ENCODE data around the gene DDX54. TPM values are rescaled to one million over a fixed set of nuclear protein-coding genes. Genes with fewer than 3 reads are reported as not detected.

Gene DDX54
- total and polyA plus RNA-seq, 2 of the 8 experiments (the other 6 are each of a cell fraction or from before 2014, with no cell fraction given), result 64.9 to 113 TPM

- Histone ChIP-seq H3K4me2 (ENCODE audit: insufficient read depth in 1 of 2, low read depth in 2 of 2, low read length in 2 of 2) (no peak overlapping the region), H3K4me1 (replicated peaks in 1 of 4; ENCODE audit: control insufficient read depth in 3 of 4, insufficient read depth in 4 of 4, low read length in 3 of 4) (no peaks in the 10 kb centered on the region), H3K14ac (ENCODE audit: insufficient read length) (no peak overlapping the region), H3K36me3 (ENCODE audit: control insufficient read depth in 2 of 4, insufficient read depth in 4 of 4, low read length in 3 of 4) (peaks cover 27 to 67% (median 56%) of the 10 kb centered on the region in 4 experiments), H3K23ac (ENCODE audit: insufficient read length) (no peak overlapping the region), H2BK20ac (ENCODE audit: low read length) (no peak overlapping the region), H3K79me2 (ENCODE audit: control insufficient read depth in 1 of 2, insufficient read depth in 2 of 2, low read length in 2 of 2) (no peaks in the 10 kb centered on the region), H3K4ac (replicated peaks; ENCODE audit: insufficient read length, low read depth, low read length) (no peak overlapping the region), H4K5ac (ENCODE audit: insufficient read length, low read depth, low read length) (no peak overlapping the region), H3K18ac (ENCODE audit: extremely low read depth, low read length) (no peak overlapping the region), H3K23me2 (ENCODE audit: low read depth, low read length) (no peaks in the 10 kb centered on the region), H2BK120ac (replicated peaks; ENCODE audit: low read depth, low read length) (no peak overlapping the region), H3K4me3 (ENCODE audit: extremely low read depth in 1 of 4, insufficient read depth in 2 of 4, low read depth in 3 of 4, low read length in 4 of 4) (no peak overlapping the region), H3K27ac (ENCODE audit: low read depth, low read length) (no peak overlapping the region), H3K56ac (replicated peaks; ENCODE audit: insufficient read length, low read depth, low read length) (no peak overlapping the region), H4K8ac (ENCODE audit: extremely low read depth, insufficient read depth, low read length) (no peak overlapping the region), H3K79me1 (ENCODE audit: low read depth, low read length) (no peaks in the 10 kb centered on the region), H4K20me1 (replicated peaks in 1 of 2; ENCODE audit: control insufficient read depth in 1 of 2, insufficient read depth in 2 of 2, low read length in 2 of 2) (peaks cover 9 to 16% of the 10 kb centered on the region in 2 experiments), H3K9me3 (ENCODE audit: insufficient read depth in 2 of 2, low read depth in 1 of 2, low read length in 1 of 2) (no peaks in the 10 kb centered on the region), H2BK5ac (ENCODE audit: low read depth, low read length) (no peak overlapping the region), H2AK5ac (ENCODE audit: low read depth, low read length) (no peak overlapping the region), H3K9ac (replicated peaks in 1 of 4; ENCODE audit: extremely low read depth in 1 of 4, low read depth in 3 of 4, low read length in 3 of 4) (no peak overlapping the region), H2BK15ac (ENCODE audit: low read length) (no peak overlapping the region), H3K27me3 (replicated peaks in 1 of 4; ENCODE audit: control insufficient read depth in 3 of 4, extremely low read depth in 1 of 4, insufficient read depth in 3 of 4, low read length in 3 of 4) (no peaks in the 10 kb centered on the region), H2AFZ (ENCODE audit: low read length) (no peak overlapping the region), H2BK12ac (ENCODE audit: low read depth, low read length) (no peak overlapping the region), H4K91ac (replicated peaks; ENCODE audit: insufficient read length, low read length) (no peak overlapping the region)
- DNase-seq (ENCODE audit: low read depth in 1 of 2, low spot score in 2 of 2) (no peak), FAIRE-seq (no peak)
- 94% methylated on average over 13 of the region's 13 CpGs; no CpG with 5 or more reads in 1 of the 2 experiments for WGBS, 2 experiments (ENCODE audit: extremely low coverage in 1 of 2, insufficient coverage in 1 of 2, insufficient read length in 1 of 2, insufficient replicate concordance in 2 of 2, low coverage in 1 of 2, low lambda C conversion rate in 2 of 2, missing lambda C conversion rate in 1 of 2)
- CTCF ChIA-PET (ENCODE audit: partially characterized antibody), result interaction anchor here (0.6 to 6.9 kb wide), 4 partner anchors 17 to 785 kb away, joined by 3 to 67 read pairs (median 6); partner anchors contain the start of gene RASAL1
- POLR2A ChIA-PET (ENCODE audit: partially characterized antibody), result interaction anchor here (0.7 kb wide), 1 partner anchor 304 kb away, joined by 3 read pairs; no protein-coding TSS in a partner anchor
- no peak for TF ChIP-seq USF2 (IDR thresholded peaks at IDR 0.05; ENCODE audit: low read length)
- no peak for TF ChIP-seq EGR1 (IDR thresholded peaks at IDR 0.05; ENCODE audit: borderline replicate concordance, low read depth, low read length)
Measured at GRCh38 chr12:113169697-113170096, 15.6 kb downstream of the DDX54 start.
